CD14-positive monocyte (primary cell): ENCODE data around the gene MMP13. TPM values are rescaled to one million over a fixed set of nuclear protein-coding genes. Genes with fewer than 3 reads are reported as not detected.

Source experiments
- DNase-seq, 3 donors: peaks; one replicate each; pipeline ENCODE4 v3.0.0-alpha.2; 2011 to 2022
- H2AFZ ChIP-seq: 2 replicates; pipeline ENCODE4 v1.6.0; 2012; ENCODE audit warnings: mild to moderate bottlenecking, low read depth, low read length, inconsistent platforms; ENCODE audit not compliant: insufficient read depth, poor library complexity, severe bottlenecking
- H3K27ac ChIP-seq, 2 donors: 1 replicate in 1 of 2; 2 replicates in 1 of 2; pipeline ENCODE4 v1.5.1; 2012 to 2013; ENCODE audit warnings: low read length in 2 of 2, control low read depth in 1 of 2, inconsistent platforms in 1 of 2, low read depth in 1 of 2, mild to moderate bottlenecking in 1 of 2
- H3K27me3 ChIP-seq, 2 donors: one replicate each; pipeline versions ENCODE4 v1.6.0 to v1.6.1; 2011 to 2013; ENCODE audit warnings: low read length in 2 of 2; ENCODE audit not compliant: control insufficient read depth in 2 of 2, insufficient read depth in 2 of 2
- H3K36me3 ChIP-seq, 2 donors: replicated peaks in 1 of 2; 1 replicate in 1 of 2; 2 replicates in 1 of 2; pipeline versions ENCODE4 v1.5.1 to v1.6.1; 2012 to 2013; ENCODE audit warnings: low read length in 2 of 2, control low read depth in 1 of 2, inconsistent platforms in 1 of 2, mild to moderate bottlenecking in 1 of 2; ENCODE audit not compliant: insufficient read depth in 2 of 2, control insufficient read depth in 1 of 2
- H3K4me1 ChIP-seq, 2 donors: 1 replicate in 1 of 2; 2 replicates in 1 of 2; pipeline versions ENCODE4 v1.5.1 to v1.6.1; 2012 to 2013; ENCODE audit warnings: low read length in 2 of 2, control low read depth in 1 of 2, inconsistent platforms in 1 of 2, mild to moderate bottlenecking in 1 of 2, moderate library complexity in 1 of 2; ENCODE audit not compliant: insufficient read depth in 2 of 2, control insufficient read depth in 1 of 2
- H3K4me2 ChIP-seq: replicated peaks from 2 replicates; pipeline ENCODE3; 2012; ENCODE audit warnings: low read length, moderate library complexity, mild to moderate bottlenecking; ENCODE audit not compliant: poor library complexity, severe bottlenecking; ENCODE audit errors: extremely low read depth
- H3K4me3 ChIP-seq, 3 experiments: fragments of 200-600 bp in 1 of 3; sonication (generic) in 1 of 3; replicated peaks in 1 of 3; 1 replicate in 2 of 3; 2 replicates in 1 of 3; pipeline ENCODE4 v1.5.1; 2011 to 2013; ENCODE audit warnings: low read length in 3 of 3, mild to moderate bottlenecking in 3 of 3, control low read depth in 2 of 3, low read depth in 2 of 3, inconsistent platforms in 1 of 3, moderate library complexity in 1 of 3
- H3K79me2 ChIP-seq: 2 replicates; pipeline ENCODE4 v1.6.0; 2012; ENCODE audit warnings: mild to moderate bottlenecking, control low read depth, inconsistent platforms, low read length, moderate library complexity; ENCODE audit not compliant: insufficient read depth
- H3K9ac ChIP-seq: 2 replicates; pipeline ENCODE4 v1.6.0; 2017; ENCODE audit warnings: low read length, mild to moderate bottlenecking; ENCODE audit not compliant: insufficient read depth, poor library complexity, severe bottlenecking
- H3K9me3 ChIP-seq, 2 donors: replicated peaks in 1 of 2; 1 replicate in 1 of 2; 2 replicates in 1 of 2; pipeline versions ENCODE4 v1.5.1 to v1.6.1; 2012 to 2013; ENCODE audit warnings: low read length in 2 of 2, control low read depth in 1 of 2; ENCODE audit not compliant: control insufficient read depth in 1 of 2, insufficient read depth in 1 of 2
- H4K20me1 ChIP-seq: 2 replicates; pipeline ENCODE4 v1.6.0; 2012; ENCODE audit warnings: mild to moderate bottlenecking, low read length, control low read depth, moderate library complexity; ENCODE audit not compliant: insufficient read depth
- H3K27ac Mint-ChIP-seq, 7 donors: one replicate each; pipeline ENCODE4 v1.8.0; 2020; ENCODE audit warnings: mild to moderate bottlenecking in 7 of 7, mixed read lengths in 7 of 7, moderate library complexity in 6 of 7, inconsistent platforms in 2 of 7
- H3K27me3 Mint-ChIP-seq, 3 donors: one replicate each; pipeline ENCODE4 v1.8.0; 2021 to 2022; ENCODE audit warnings: low read depth in 3 of 3, mild to moderate bottlenecking in 3 of 3, mixed read lengths in 3 of 3, moderate library complexity in 3 of 3, inconsistent platforms in 1 of 3
- H3K36me3 Mint-ChIP-seq, 2 donors: one replicate each; pipeline ENCODE4 v1.8.0; 2020; ENCODE audit warnings: mixed read lengths in 2 of 2, inconsistent platforms in 1 of 2, mild to moderate bottlenecking in 1 of 2
- H3K4me1 Mint-ChIP-seq: one replicate; pipeline ENCODE4 v1.8.0; 2020; ENCODE audit warnings: mild to moderate bottlenecking, mixed read lengths
- H3K4me3 Mint-ChIP-seq, 2 donors: one replicate each; pipeline ENCODE4 v1.8.0; 2020; ENCODE audit warnings: mild to moderate bottlenecking in 2 of 2, mixed read lengths in 2 of 2, moderate library complexity in 1 of 2
- H3K9me3 Mint-ChIP-seq, 7 donors: one replicate each; pipeline ENCODE4 v1.8.0; 2020 to 2022; ENCODE audit warnings: mixed read lengths in 7 of 7, mild to moderate bottlenecking in 6 of 7, moderate library complexity in 6 of 7, inconsistent platforms in 2 of 7
- WGBS: methylation state at CpG from one replicate; pipeline ENCODE4 v1.1.5; 2013; ENCODE audit warnings: missing lambda C conversion rate; ENCODE audit not compliant: insufficient coverage; 5-methylcytosine and 5-hydroxymethylcytosine counted together
- intact Hi-C, 2 donors: fragments of 100-400 bp; cut with micrococcal nuclease; formaldehyde crosslinking; loops; one replicate each; pipeline versions ENCODE4 v1.15.0 to v1.15.1; 2023
- polyA plus RNA-seq, 3 donors: library from polyadenylated mRNA; depleted of rRNA in 1 of 3; unstranded in 2 of 3; stranded (reverse) in 1 of 3; fragments of 300-500 nt in 2 of 3; fragments of >200 nt in 1 of 3; fragmentation: Illumina TruSeq in 2 of 3; gene quantifications; 1 replicate in 2 of 3; 2 replicates in 1 of 3; pipeline ENCODE4 v1.2.3, GENCODE V29; 2012 to 2021
- TF ChIP-seq, protein P1 (sequence below): fragments of 200-600 bp; IDR thresholded peaks from one replicate; pipeline ENCODE4 v1.8.0; 2022; ENCODE audit warnings: antibody characterized with exemption, mild to moderate bottlenecking

Gene MMP13
- polyA plus RNA-seq, 3 donors, result not detected

DNA sequence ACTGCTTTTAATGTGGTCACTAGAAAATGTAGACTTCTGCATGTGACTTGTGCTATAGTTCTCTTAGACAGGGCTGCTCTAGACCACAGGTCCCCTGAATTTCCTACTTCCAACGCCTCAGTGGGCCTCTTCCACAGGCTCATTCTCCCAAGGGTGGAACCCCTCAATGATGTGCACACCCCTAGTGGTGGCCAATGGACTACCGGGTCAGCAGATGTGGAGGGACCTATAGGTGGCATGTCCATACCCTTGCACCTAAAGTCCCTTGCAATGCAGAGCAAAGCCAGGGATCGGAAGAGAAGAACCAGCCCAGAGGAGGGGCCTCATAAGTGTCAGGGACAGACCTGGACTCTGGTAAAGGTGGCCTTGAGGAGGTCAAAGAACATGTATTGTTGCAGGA lies 20.0 kb downstream of the MMP13 start:
- H3K79me2 ChIP-seq, result no peaks in the 10 kb centered on the region
- H3K4me3 ChIP-seq, result no peak overlapping the region
- H3K9ac ChIP-seq, result no peak overlapping the region
- peak overlapping the region in 1 of 2 donors; percentile 33 for H3K4me3 Mint-ChIP-seq
- H3K4me2 ChIP-seq, result no peak overlapping the region
- DNase-seq, result no peak
- no peaks in the 10 kb centered on the region for H3K4me1 ChIP-seq
- TF ChIP-seq, protein P1, sequence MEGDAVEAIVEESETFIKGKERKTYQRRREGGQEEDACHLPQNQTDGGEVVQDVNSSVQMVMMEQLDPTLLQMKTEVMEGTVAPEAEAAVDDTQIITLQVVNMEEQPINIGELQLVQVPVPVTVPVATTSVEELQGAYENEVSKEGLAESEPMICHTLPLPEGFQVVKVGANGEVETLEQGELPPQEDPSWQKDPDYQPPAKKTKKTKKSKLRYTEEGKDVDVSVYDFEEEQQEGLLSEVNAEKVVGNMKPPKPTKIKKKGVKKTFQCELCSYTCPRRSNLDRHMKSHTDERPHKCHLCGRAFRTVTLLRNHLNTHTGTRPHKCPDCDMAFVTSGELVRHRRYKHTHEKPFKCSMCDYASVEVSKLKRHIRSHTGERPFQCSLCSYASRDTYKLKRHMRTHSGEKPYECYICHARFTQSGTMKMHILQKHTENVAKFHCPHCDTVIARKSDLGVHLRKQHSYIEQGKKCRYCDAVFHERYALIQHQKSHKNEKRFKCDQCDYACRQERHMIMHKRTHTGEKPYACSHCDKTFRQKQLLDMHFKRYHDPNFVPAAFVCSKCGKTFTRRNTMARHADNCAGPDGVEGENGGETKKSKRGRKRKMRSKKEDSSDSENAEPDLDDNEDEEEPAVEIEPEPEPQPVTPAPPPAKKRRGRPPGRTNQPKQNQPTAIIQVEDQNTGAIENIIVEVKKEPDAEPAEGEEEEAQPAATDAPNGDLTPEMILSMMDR, result no peak
- H3K36me3 ChIP-seq, result no peaks in the 10 kb centered on the region
- H2AFZ ChIP-seq, result no peak overlapping the region
- H3K9me3 Mint-ChIP-seq, result peaks cover 0 to 3% (median 0%) of the 10 kb centered on the region in 7 donors
- no peak overlapping the region for H3K27ac ChIP-seq
- H3K36me3 Mint-ChIP-seq, result no peaks in the 10 kb centered on the region
- intact Hi-C loops, result loop anchor here in 1 of 2 donors (5.0 kb wide), 1 partner anchor 203 kb away; no protein-coding TSS in a partner anchor
- peaks cover 8 to 12% of the 10 kb centered on the region in 2 donors for H3K27me3 ChIP-seq
- no peaks in the 10 kb centered on the region for H4K20me1 ChIP-seq
- no peaks in the 10 kb centered on the region for H3K9me3 ChIP-seq
- peaks cover 12 to 25% (median 13%) of the 10 kb centered on the region in 3 donors for H3K27me3 Mint-ChIP-seq
- WGBS, result 83% methylated on average over 3 of the region's 3 CpGs
- no peak overlapping the region for H3K27ac Mint-ChIP-seq
- no peaks in the 10 kb centered on the region for H3K4me1 Mint-ChIP-seq

DNA sequence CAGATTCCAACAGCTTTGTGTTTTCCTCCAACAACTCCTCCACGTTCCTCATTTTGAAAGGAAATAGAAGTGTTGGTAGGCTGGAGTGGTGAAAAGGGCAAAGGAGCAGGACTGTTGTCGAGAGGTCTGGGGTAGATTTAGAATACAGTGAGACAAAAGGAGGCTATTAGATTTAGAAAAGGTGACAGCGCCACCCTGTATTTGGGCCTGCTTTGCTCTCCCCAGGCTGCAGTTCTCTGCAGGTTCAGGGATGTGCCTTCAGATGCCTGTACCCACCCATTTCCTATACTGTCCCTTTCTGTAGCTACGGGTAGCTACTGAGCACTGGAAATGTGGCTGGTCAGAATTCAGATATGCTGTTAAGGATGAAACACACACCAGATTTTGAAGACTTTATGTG lies 20.8 kb downstream of the MMP13 start:
- no peak overlapping the region for H2AFZ ChIP-seq
- no peak overlapping the region for H3K4me3 ChIP-seq
- no peak overlapping the region for H3K9ac ChIP-seq
- H3K4me2 ChIP-seq, result no peak overlapping the region
- no peaks in the 10 kb centered on the region for H3K79me2 ChIP-seq
- Mint-ChIP-seq H3K4me1 (no peaks in the 10 kb centered on the region), H3K9me3 (peaks cover 0 to 3% (median 0%) of the 10 kb centered on the region in 7 donors), H3K27me3 (peaks cover 10 to 28% (median 11%) of the 10 kb centered on the region in 3 donors), H3K27ac (no peak overlapping the region), H3K36me3 (no peaks in the 10 kb centered on the region), H3K4me3 (no peak overlapping the region)
- TF ChIP-seq, protein P1, result no peak
- H3K36me3 ChIP-seq, result no peaks in the 10 kb centered on the region
- no peak for DNase-seq
- no peak overlapping the region for H3K27ac ChIP-seq
- no CpG with 5 or more reads among the region's 4 CpGs for WGBS
- no peaks in the 10 kb centered on the region for H3K4me1 ChIP-seq
- H3K27me3 ChIP-seq, result peaks cover 10 to 14% of the 10 kb centered on the region in 2 donors
- H3K9me3 ChIP-seq, result no peaks in the 10 kb centered on the region
- H4K20me1 ChIP-seq, result no peaks in the 10 kb centered on the region
- intact Hi-C loops, result loop anchor here in 1 of 2 donors (5.0 kb wide), 1 partner anchor 202 kb away; no protein-coding TSS in a partner anchor
